Keratinocyte (primary cell): Measurements from ENCODE around the gene PCK2. TPM values are rescaled to one million over a fixed set of nuclear protein-coding genes. Genes with fewer than 3 reads are reported as not detected.

Experiments
- DNase-seq: peaks from one replicate; pipeline ENCODE4 v3.0.0-alpha.2; 2011; ENCODE audit warnings: low read depth, missing footprints, low spot score
- FAIRE-seq: peaks from 2 replicates; lab custom pipeline; 2011; peaks lifted over from hg19 to GRCh38; lab: Jason Lieb, UNC
- H2AFZ ChIP-seq: 2 replicates; pipeline ENCODE4 v1.6.0; 2012; ENCODE audit warnings: low read length, control low read depth, inconsistent platforms; ENCODE audit not compliant: control insufficient read depth
- H3K27ac ChIP-seq: 2 replicates; pipeline ENCODE4 v1.5.1; 2011; ENCODE audit warnings: low read length; ENCODE audit not compliant: control insufficient read depth, insufficient read depth
- H3K27me3 ChIP-seq: 3 replicates; pipeline ENCODE4 v1.6.0; 2011; ENCODE audit warnings: low read length; ENCODE audit not compliant: control insufficient read depth, insufficient read depth; ENCODE audit errors: extremely low read depth
- H3K36me3 ChIP-seq, 2 experiments: 2 replicates in 1 of 2; 3 replicates in 1 of 2; pipeline ENCODE4 v1.5.1; 2011; ENCODE audit warnings: low read length in 2 of 2, mild to moderate bottlenecking in 1 of 2; ENCODE audit not compliant: control insufficient read depth in 2 of 2, insufficient read depth in 2 of 2; ENCODE audit errors: extremely low read depth in 1 of 2
- H3K4me1 ChIP-seq: 3 replicates; pipeline ENCODE4 v1.5.1; 2011; ENCODE audit warnings: low read length; ENCODE audit not compliant: control insufficient read depth, insufficient read depth; ENCODE audit errors: extremely low read depth
- H3K4me2 ChIP-seq: 3 replicates; pipeline ENCODE4 v1.6.0; 2011; ENCODE audit warnings: low read depth, low read length; ENCODE audit not compliant: control insufficient read depth, insufficient read depth; ENCODE audit errors: extremely low read depth
- H3K4me3 ChIP-seq, 3 experiments: fragments of 200-600 bp in 1 of 3; sonication (generic) in 1 of 3; 2 replicates in 2 of 3; 3 replicates in 1 of 3; pipeline ENCODE4 v1.5.1; 2011 to 2016; ENCODE audit warnings: low read length in 3 of 3, mild to moderate bottlenecking in 3 of 3, control low read depth in 2 of 3, inconsistent platforms in 1 of 3, low read depth in 1 of 3, mixed read lengths in 1 of 3, mixed run types in 1 of 3, moderate library complexity in 1 of 3; ENCODE audit not compliant: control insufficient read depth in 2 of 3, insufficient read depth in 2 of 3; ENCODE audit errors: extremely low read depth in 1 of 3
- H3K79me2 ChIP-seq: 2 replicates; pipeline ENCODE4 v1.6.0; 2012; ENCODE audit warnings: low read length; ENCODE audit not compliant: control insufficient read depth, insufficient read depth
- H3K9ac ChIP-seq: 3 replicates; pipeline ENCODE4 v1.6.0; 2011; ENCODE audit warnings: low read length; ENCODE audit not compliant: control insufficient read depth, insufficient read depth; ENCODE audit errors: extremely low read depth
- H3K9me1 ChIP-seq: 3 replicates; pipeline ENCODE4 v1.6.0; 2011; ENCODE audit warnings: low read length; ENCODE audit not compliant: control insufficient read depth, insufficient read depth; ENCODE audit errors: extremely low read depth
- H3K9me3 ChIP-seq: 2 replicates; pipeline ENCODE4 v1.5.1; 2012; ENCODE audit warnings: low read depth, low read length; ENCODE audit not compliant: control insufficient read depth
- H4K20me1 ChIP-seq: 3 replicates; pipeline ENCODE4 v1.6.0; 2011; ENCODE audit warnings: low read length; ENCODE audit not compliant: control insufficient read depth, insufficient read depth; ENCODE audit errors: extremely low read depth
- CTCF ChIP-seq, 3 experiments: IDR thresholded peaks in 1 of 3; conservative IDR thresholded peaks in 1 of 3; optimal IDR thresholded peaks in 1 of 3; 2 replicates in 2 of 3; 3 replicates in 1 of 3; pipeline versions ENCODE3 to v1.5.1; 2011; ENCODE audit warnings: low read length in 3 of 3, mild to moderate bottlenecking in 3 of 3, moderate library complexity in 2 of 3, control low read depth in 1 of 3, inconsistent platforms in 1 of 3; ENCODE audit not compliant: insufficient read depth in 2 of 3; ENCODE audit errors: extremely low read depth in 1 of 3
- EZH2 ChIP-seq: IDR thresholded peaks from one replicate; pipeline ENCODE4 v1.6.1; 2012; ENCODE audit warnings: inconsistent platforms, mild to moderate bottlenecking, low read length, moderate library complexity
- dilution Hi-C: fragments of 300-500 bp; cut with MboI; formaldehyde crosslinking; loops from one replicate; pipeline ENCODE4 v1.7.0; 2020; ENCODE audit warnings: low sequenced_read_pairs; ENCODE audit not compliant: extremely low pct_ligation_motif_present
- polyA plus RNA-seq, 5 experiments: library from polyadenylated mRNA; depleted of rRNA in 3 of 5; stranded (reverse) in 3 of 5; stranded (forward) in 1 of 5; unstranded in 1 of 5; fragments of >200 nt; gene quantifications; 1 replicate in 1 of 5; 2 replicates in 3 of 5; 3 replicates in 1 of 5; pipeline versions ENCODE4 v1.2.1 to v1.2.3, GENCODE V29; 2011 to 2012; ENCODE audit warnings: missing spikeins in 2 of 5, low read depth in 1 of 5, low replicate concordance in 1 of 5

The PCK2 gene
- polyA plus RNA-seq, 1 donor (not counting 4 experiments of a cell fraction or from before 2014, with no cell fraction given): 16.6 TPM

GRCh38 chr14:24098229-24098926 is 4.3 kb downstream of the PCK2 start:
- Histone ChIP-seq H3K9ac (no peak overlapping the region), H3K9me3 (no peaks in the 10 kb centered on the region), H3K9me1 (no peaks in the 10 kb centered on the region), H3K27me3 (no peaks in the 10 kb centered on the region), H3K4me1 (peaks cover 13% of the 10 kb centered on the region), H3K36me3 (peaks cover 7 to 21% of the 10 kb centered on the region in 2 experiments), H3K4me2 (no peak overlapping the region), H3K79me2 (peaks cover 2% of the 10 kb centered on the region), H4K20me1 (no peaks in the 10 kb centered on the region), H2AFZ (no peak overlapping the region), H3K27ac (no peak overlapping the region), H3K4me3 (no peak overlapping the region)
- no peak for FAIRE-seq
- dilution Hi-C loops: no loop called here
- DNase-seq: no peak
- TF ChIP-seq CTCF (optimal IDR thresholded peaks at IDR 0.05 in 1 of 3, IDR thresholded peaks at IDR 0.05 in 1 of 3, conservative IDR thresholded peaks at IDR 0.05 in 1 of 3; ENCODE audit: extremely low read depth in 1 of 3, insufficient read depth in 2 of 3, low read length in 3 of 3) (no peak), EZH2 (no peak)

GRCh38 chr14:24098927-24099813 is 5.1 kb downstream of the PCK2 start:
- dilution Hi-C loops: no loop called here
- Histone ChIP-seq H3K9me3 (no peaks in the 10 kb centered on the region), H3K9me1 (no peaks in the 10 kb centered on the region), H3K36me3 (peaks cover 7 to 28% of the 10 kb centered on the region in 2 experiments), H2AFZ (no peak overlapping the region), H3K4me3 (no peak overlapping the region), H3K79me2 (peaks cover 2% of the 10 kb centered on the region), H3K27me3 (no peaks in the 10 kb centered on the region), H3K4me2 (no peak overlapping the region), H3K9ac (no peak overlapping the region), H3K4me1 (peaks cover 9% of the 10 kb centered on the region), H4K20me1 (no peaks in the 10 kb centered on the region), H3K27ac (no peak overlapping the region)
- TF ChIP-seq EZH2 (no peak), CTCF (optimal IDR thresholded peaks at IDR 0.05 in 1 of 3, IDR thresholded peaks at IDR 0.05 in 1 of 3, conservative IDR thresholded peaks at IDR 0.05 in 1 of 3; ENCODE audit: extremely low read depth in 1 of 3, insufficient read depth in 2 of 3, low read length in 3 of 3) (no peak)
- DNase-seq (no peak), FAIRE-seq (no peak)
